Measurements from ENCODE around the gene MGAT4B. TPM values are rescaled to one million over a fixed set of nuclear protein-coding genes. Genes with fewer than 3 reads are reported as not detected.

Gene MGAT4B
- total RNA-seq, 4 donors from 2014 or later, result 366 to 1,291 (median 1,007) TPM

DNA sequence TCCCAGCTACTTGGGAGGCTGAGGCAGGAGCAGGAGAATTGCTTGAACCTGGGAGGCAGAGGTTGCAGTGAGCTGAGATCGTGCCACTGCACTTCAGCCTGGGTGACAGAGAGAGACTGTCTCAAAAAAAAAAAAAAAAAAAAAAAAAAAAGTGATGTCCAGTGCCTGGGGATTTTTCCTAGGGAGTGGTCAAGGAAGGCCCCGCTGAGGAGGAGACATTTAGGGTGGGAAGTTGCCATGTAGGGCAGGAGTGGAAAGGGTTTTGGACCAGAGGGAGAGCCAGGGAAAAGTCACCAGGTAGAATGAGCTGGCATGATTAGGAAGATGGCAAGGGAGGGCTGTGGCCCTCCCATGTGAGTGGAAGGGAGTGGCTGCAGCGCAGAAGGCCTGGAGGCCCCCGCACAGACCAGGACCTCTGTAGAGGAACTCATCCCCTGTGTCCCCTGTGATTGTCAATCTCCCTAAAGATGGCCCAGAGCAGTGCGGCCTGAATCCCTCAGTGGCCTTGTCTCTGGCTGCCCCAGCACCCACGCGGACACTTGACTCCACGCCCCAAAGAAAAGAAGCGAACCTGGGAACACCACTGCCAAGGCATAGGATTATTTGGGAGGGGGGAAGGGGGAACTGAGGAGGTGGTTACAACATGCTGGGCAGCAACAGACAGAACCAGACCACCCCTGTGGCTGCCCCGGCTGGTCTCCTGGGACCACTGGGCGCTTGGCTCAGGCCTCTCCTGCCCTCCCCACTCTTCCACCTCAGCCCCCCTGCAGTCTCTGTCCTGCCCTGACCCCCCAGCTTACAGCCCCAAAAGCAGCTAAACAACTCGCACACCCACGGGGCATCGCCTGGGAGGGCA is 11.5 kb upstream of the MGAT4B start:
- H3K4me1 ChIP-seq, result peaks cover 7 to 51% (median 32%) of the 10 kb centered on the region in 4 donors
- no peaks in the 10 kb centered on the region for H3K9me3 ChIP-seq
- H3K27ac ChIP-seq, result peak overlapping the region; percentile 93 to 100 (median 96)
- TF ChIP-seq, protein P1, sequence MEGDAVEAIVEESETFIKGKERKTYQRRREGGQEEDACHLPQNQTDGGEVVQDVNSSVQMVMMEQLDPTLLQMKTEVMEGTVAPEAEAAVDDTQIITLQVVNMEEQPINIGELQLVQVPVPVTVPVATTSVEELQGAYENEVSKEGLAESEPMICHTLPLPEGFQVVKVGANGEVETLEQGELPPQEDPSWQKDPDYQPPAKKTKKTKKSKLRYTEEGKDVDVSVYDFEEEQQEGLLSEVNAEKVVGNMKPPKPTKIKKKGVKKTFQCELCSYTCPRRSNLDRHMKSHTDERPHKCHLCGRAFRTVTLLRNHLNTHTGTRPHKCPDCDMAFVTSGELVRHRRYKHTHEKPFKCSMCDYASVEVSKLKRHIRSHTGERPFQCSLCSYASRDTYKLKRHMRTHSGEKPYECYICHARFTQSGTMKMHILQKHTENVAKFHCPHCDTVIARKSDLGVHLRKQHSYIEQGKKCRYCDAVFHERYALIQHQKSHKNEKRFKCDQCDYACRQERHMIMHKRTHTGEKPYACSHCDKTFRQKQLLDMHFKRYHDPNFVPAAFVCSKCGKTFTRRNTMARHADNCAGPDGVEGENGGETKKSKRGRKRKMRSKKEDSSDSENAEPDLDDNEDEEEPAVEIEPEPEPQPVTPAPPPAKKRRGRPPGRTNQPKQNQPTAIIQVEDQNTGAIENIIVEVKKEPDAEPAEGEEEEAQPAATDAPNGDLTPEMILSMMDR (IDR thresholded peaks at IDR 0.05), result no peak
- no peak for TF ChIP-seq POLR2A (IDR thresholded peaks at IDR 0.05)
- peak in 1 of 3 donors; percentile 55 for DNase-seq
- H3K4me3 ChIP-seq, result peak overlapping the region; percentile 37 to 84 (median 66)
- H3K27me3 ChIP-seq, result no peaks in the 10 kb centered on the region
- H3K36me3 ChIP-seq, result peaks cover 0 to 11% (median 0%) of the 10 kb centered on the region in 3 donors

GRCh38 chr5:179817470-179817840 is 10.8 kb upstream of the MGAT4B start:
- Histone ChIP-seq H3K9me3 (no peaks in the 10 kb centered on the region), H3K4me3 (peak overlapping the region; percentile 35 to 60 (median 54)), H3K27ac (peak overlapping the region in 2 of 4 donors; percentile 57 to 61), H3K4me1 (peaks cover 7 to 44% (median 30%) of the 10 kb centered on the region in 4 donors), H3K36me3 (peaks cover 0 to 4% (median 0%) of the 10 kb centered on the region in 3 donors), H3K27me3 (no peaks in the 10 kb centered on the region)
- TF ChIP-seq, protein P1 (IDR thresholded peaks at IDR 0.05), result no peak
- no peak for TF ChIP-seq POLR2A (IDR thresholded peaks at IDR 0.05)
- no peak for DNase-seq

DNA sequence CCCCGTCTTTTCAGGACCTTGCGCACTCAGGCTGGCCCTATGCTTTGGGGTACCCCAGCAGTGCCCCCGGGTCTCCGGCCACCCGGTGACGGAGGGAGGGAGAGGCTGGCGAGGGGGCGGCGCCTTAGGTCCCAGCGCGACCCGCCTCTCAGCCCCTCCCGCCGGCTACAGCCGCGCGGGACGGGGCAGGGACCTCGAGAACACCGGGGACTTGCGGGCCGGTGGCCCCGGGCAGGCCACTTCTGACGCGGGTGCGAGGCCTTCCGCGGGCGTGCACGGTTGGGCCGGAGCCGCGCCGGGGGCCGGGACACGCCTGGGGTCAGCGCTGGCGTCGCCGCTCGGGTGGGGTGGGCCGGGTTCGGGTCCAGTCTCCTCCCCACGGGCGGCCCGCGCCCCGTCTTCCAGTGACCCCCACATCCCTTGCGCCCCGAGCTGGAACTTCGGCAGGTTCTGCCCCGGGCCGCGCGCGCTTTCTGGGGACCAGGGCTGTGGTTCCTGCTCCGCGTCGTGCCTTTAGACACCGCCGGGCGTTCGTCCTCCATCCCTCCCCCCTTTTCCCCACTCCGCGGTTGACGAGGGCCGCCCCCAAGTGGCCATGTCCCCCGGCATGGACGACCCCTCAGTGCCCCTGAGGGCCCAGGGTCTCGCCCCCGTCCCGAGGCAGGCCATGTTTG is 10.3 kb upstream of the MGAT4B start:
- Histone ChIP-seq H3K4me1 (peaks cover 7 to 39% (median 30%) of the 10 kb centered on the region in 4 donors), H3K36me3 (no peaks in the 10 kb centered on the region), H3K27me3 (no peaks in the 10 kb centered on the region), H3K9me3 (no peaks in the 10 kb centered on the region), H3K27ac (peak overlapping the region in 2 of 4 donors; percentile 57 to 61), H3K4me3 (peak overlapping the region; percentile 35 to 60 (median 54))
- TF ChIP-seq, protein P1 (IDR thresholded peaks at IDR 0.05), result no peak
- no peak for TF ChIP-seq POLR2A (IDR thresholded peaks at IDR 0.05)
- DNase-seq, result no peak

DNA sequence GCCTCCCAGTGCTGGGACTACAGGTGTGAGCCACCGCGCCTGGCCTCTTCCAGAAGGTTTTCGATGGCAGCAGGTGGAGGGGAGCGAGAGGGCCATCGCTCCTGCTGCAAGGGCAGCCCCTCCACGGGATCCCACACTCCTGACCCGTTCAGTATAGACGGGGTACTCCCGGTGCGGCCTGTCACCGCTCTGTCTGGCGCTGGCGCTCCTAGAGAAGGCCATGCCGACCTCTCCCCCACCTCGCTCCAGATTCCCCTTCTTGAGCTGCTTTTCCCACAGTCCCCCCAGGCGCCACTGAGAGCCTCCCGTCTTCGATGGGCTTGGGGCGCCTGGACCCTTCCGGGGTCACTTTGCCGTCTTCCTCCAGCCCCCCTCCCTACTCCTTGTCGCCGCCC is 9.7 kb upstream of the MGAT4B start:
- TF ChIP-seq, protein P1 (IDR thresholded peaks at IDR 0.05), result no peak
- no peak for TF ChIP-seq POLR2A (IDR thresholded peaks at IDR 0.05)
- peak overlapping the region in 1 of 4 donors; percentile 61 for H3K27ac ChIP-seq
- DNase-seq, result no peak
- H3K36me3 ChIP-seq, result no peaks in the 10 kb centered on the region
- no peaks in the 10 kb centered on the region for H3K9me3 ChIP-seq
- H3K4me3 ChIP-seq, result peak overlapping the region; percentile 35 to 60 (median 54)
- H3K4me1 ChIP-seq, result peaks cover 7 to 37% (median 28%) of the 10 kb centered on the region in 4 donors
- no peaks in the 10 kb centered on the region for H3K27me3 ChIP-seq

- Histone ChIP-seq H3K27ac (no peak overlapping the region), H3K9me3 (no peaks in the 10 kb centered on the region), H3K4me3 (no peak overlapping the region), H3K4me1 (peaks cover 7 to 37% (median 27%) of the 10 kb centered on the region in 4 donors), H3K27me3 (no peaks in the 10 kb centered on the region), H3K36me3 (no peaks in the 10 kb centered on the region)
- no peak for DNase-seq
- no peak for TF ChIP-seq POLR2A (IDR thresholded peaks at IDR 0.05)
- TF ChIP-seq, protein P1 (IDR thresholded peaks at IDR 0.05), result no peak
Measured at GRCh38 chr5:179815491-179816249, 9.0 kb upstream of the MGAT4B start.

Data from Peyer's patch (tissue), 4 donors.